SK-N-SH (cell line): ENCODE data around the gene OR2T2.
"Not testable (repeated sequence)": the region's sequence is repeated elsewhere in the genome, so short reads cannot be mapped to it uniquely, and the experiment has no call there.

Experiments
- CTCF ChIP-seq: fragments of 200-600 bp; sonication (generic); IDR thresholded peaks from 2 replicates; pipeline ENCODE4 v1.6.1; 2017; ENCODE audit warnings: antibody characterized with exemption, mild to moderate bottlenecking, moderate library complexity
- MAX ChIP-seq: IDR thresholded peaks from 2 replicates; pipeline ENCODE4 v1.4.0; 2012; ENCODE audit warnings: low read depth
- TAF1 ChIP-seq: IDR thresholded peaks from 2 replicates; pipeline ENCODE4 v1.6.1; 2012; ENCODE audit warnings: low read depth, mild to moderate bottlenecking, low read length, moderate library complexity, borderline replicate concordance
- TCF12 ChIP-seq: IDR thresholded peaks from 2 replicates; pipeline ENCODE4 v1.4.0; 2012

- not testable (repeated sequence) for TF ChIP-seq CTCF, TAF1, TCF12, MAX
Observed at GRCh38 chr1:248473051-248473450, 27.6 kb downstream of the OR2T2 start, which contains the start of gene OR2T3.
